Skeletal muscle satellite cell (primary cell): ENCODE measurements around the gene NNMT. TPM values are rescaled to one million over a fixed set of nuclear protein-coding genes. Genes with fewer than 3 reads are reported as not detected.

ENCODE experiments used
- H3K27me3 ChIP-seq: 2 replicates; pipeline ENCODE4 v1.7.0; 2013; ENCODE audit warnings: low read length; ENCODE audit not compliant: control insufficient read depth, insufficient read depth
- H3K36me3 ChIP-seq: 2 replicates; pipeline ENCODE4 v1.7.0; 2013; ENCODE audit warnings: mild to moderate bottlenecking, control low read depth, low read length; ENCODE audit not compliant: insufficient read depth
- H3K4me1 ChIP-seq: 2 replicates; pipeline ENCODE4 v1.7.0; 2013; ENCODE audit warnings: low read length; ENCODE audit not compliant: control insufficient read depth, insufficient read depth
- H3K4me2 ChIP-seq: 2 replicates; pipeline ENCODE4 v1.7.0; 2013; ENCODE audit warnings: mild to moderate bottlenecking, low read length
- H3K4me3 ChIP-seq: 2 replicates; pipeline ENCODE4 v1.7.0; 2013; ENCODE audit warnings: low read length
- H3K9ac ChIP-seq: 2 replicates; pipeline ENCODE4 v1.7.0; 2013; ENCODE audit warnings: mild to moderate bottlenecking, low read depth, low read length, moderate library complexity
- H3K9me3 ChIP-seq: replicated peaks from 2 replicates; pipeline ENCODE4 v1.7.0; 2013; ENCODE audit warnings: mild to moderate bottlenecking, control low read depth, low read length
- total RNA-seq: library from RNA; depleted of rRNA; stranded (reverse); fragments of >200 nt; gene quantifications from 2 replicates; pipeline ENCODE4 v1.2.3, GENCODE V29; 2012; rRNA removed

Gene NNMT
- total RNA-seq, result 250 and 318 TPM in 2 replicates

GRCh38 chr11:114295676-114296604 lies at the start of gene NNMT:
Gene NNMT (plus strand): TSS chr11:114296399. CDS start chr11:114296557, 158 bp downstream.
- peaks cover 34% of the 10 kb centered on the region for H3K36me3 ChIP-seq
- no peaks in the 10 kb centered on the region for H3K9me3 ChIP-seq
- H3K4me2 ChIP-seq, result peak within 1 kb of the TSS; percentile 80
- H3K4me3 ChIP-seq, result peak within 1 kb of the TSS; percentile 80
- peak within 1 kb of the TSS; percentile 99 for H3K9ac ChIP-seq
- H3K27me3 ChIP-seq, result no peaks in the 10 kb centered on the region
- peaks cover 55% of the 10 kb centered on the region for H3K4me1 ChIP-seq

GRCh38 chr11:114247070-114247789 lies 49.0 kb upstream of the NNMT start:
- peaks cover 22% of the 10 kb centered on the region for H3K4me1 ChIP-seq

DNA sequence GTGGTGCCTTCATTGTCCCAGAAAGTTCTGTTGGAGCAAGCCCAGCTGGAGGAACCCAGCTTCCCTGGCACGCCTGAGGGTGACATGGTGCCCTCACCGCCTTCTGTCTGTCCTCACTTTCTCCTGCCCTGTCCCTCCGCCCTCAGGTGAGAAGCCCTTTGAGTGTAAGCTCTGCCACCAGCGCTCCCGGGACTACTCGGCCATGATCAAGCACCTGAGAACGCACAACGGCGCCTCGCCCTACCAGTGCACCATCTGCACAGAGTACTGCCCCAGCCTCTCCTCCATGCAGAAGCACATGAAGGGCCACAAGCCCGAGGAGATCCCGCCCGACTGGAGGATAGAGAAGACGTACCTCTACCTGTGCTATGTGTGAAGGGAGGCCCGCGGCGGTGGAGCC lies 46.0 kb upstream of the NNMT start:
- H3K9ac ChIP-seq, result no peak overlapping the region
- H3K36me3 ChIP-seq, result peaks cover 83% of the 10 kb centered on the region
- no peaks in the 10 kb centered on the region for H3K27me3 ChIP-seq
- no peak overlapping the region for H3K4me3 ChIP-seq
- H3K4me2 ChIP-seq, result no peak overlapping the region
- no peaks in the 10 kb centered on the region for H3K9me3 ChIP-seq
- peaks cover 6% of the 10 kb centered on the region for H3K4me1 ChIP-seq

More at GRCh38 chr11:114247070-114247789, 49.0 kb upstream of the NNMT start:
- Histone ChIP-seq H3K36me3 (peaks cover 86% of the 10 kb centered on the region), H3K4me2 (no peak overlapping the region), H3K9ac (no peak overlapping the region), H3K27me3 (no peaks in the 10 kb centered on the region), H3K9me3 (no peaks in the 10 kb centered on the region), H3K4me3 (no peak overlapping the region)

DNA sequence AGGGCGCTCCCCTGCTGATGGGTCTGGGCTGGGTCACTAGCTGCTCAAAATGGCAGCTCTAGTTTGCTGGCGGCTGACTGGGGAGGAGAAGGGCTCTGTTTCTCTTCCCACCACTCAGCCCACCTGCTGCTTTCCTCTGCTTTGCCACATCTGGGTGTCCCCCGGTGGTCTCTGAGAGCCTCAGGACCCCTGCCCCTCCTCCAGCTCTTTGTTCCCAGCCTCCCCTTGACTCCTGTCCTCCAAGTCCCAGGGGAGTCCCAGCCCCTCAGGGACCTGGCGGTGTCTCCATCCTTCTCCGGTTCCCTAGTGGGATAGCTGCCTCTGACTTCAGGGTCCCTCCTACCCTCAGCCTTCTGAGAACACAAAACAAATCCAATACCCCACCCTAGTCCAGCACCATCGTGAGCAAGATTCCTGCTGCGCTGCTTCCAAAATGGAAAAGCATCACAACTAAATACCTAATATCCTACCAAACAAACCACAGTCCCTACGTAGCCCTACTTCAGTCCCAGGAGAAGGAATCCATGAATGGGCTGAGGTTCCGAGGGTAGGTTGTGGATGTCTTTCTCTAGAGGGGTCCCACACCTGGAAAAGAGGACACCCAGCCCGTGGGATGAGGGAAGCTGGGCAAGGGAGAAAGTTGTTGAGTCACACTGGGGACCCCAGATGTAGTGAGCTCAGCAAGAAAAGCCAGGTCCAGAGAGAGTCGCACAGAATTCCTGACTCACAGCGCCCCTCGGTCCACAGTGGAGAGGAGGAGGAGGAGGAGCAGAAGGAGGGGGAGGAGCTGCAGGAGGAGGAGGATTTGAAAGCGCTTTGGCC lies 45.0 kb upstream of the NNMT start:
- peaks cover 73% of the 10 kb centered on the region for H3K36me3 ChIP-seq
- H3K4me2 ChIP-seq, result no peak overlapping the region

GRCh38 chr11:114251815-114252337 lies 44.3 kb upstream of the NNMT start:
- peaks cover 10% of the 10 kb centered on the region for H3K4me1 ChIP-seq
- H3K4me2 ChIP-seq, result no peak overlapping the region
- H3K4me3 ChIP-seq, result no peak overlapping the region
- no peaks in the 10 kb centered on the region for H3K9me3 ChIP-seq
- H3K36me3 ChIP-seq, result peaks cover 66% of the 10 kb centered on the region
- H3K27me3 ChIP-seq, result no peaks in the 10 kb centered on the region
- H3K9ac ChIP-seq, result no peak overlapping the region

More for the DNA sequence above, 45.0 kb upstream of the NNMT start:
- H3K9ac ChIP-seq, result no peak overlapping the region
- no peak overlapping the region for H3K4me3 ChIP-seq
- H3K9me3 ChIP-seq, result no peaks in the 10 kb centered on the region
- no peaks in the 10 kb centered on the region for H3K27me3 ChIP-seq
- H3K4me1 ChIP-seq, result peaks cover 6% of the 10 kb centered on the region

GRCh38 chr11:114252767-114253166 lies 43.4 kb upstream of the NNMT start:
- Histone ChIP-seq H3K4me3 (no peak overlapping the region), H3K36me3 (peaks cover 57% of the 10 kb centered on the region), H3K4me1 (peaks cover 19% of the 10 kb centered on the region), H3K9ac (no peak overlapping the region), H3K9me3 (no peaks in the 10 kb centered on the region), H3K4me2 (no peak overlapping the region), H3K27me3 (no peaks in the 10 kb centered on the region)

- Histone ChIP-seq H3K4me3 (no peak overlapping the region), H3K27me3 (no peaks in the 10 kb centered on the region), H3K9me3 (no peaks in the 10 kb centered on the region), H3K4me2 (no peak overlapping the region), H3K9ac (no peak overlapping the region), H3K36me3 (peaks cover 49% of the 10 kb centered on the region), H3K4me1 (peaks cover 29% of the 10 kb centered on the region)
Observed at GRCh38 chr11:114253771-114254170, 42.4 kb upstream of the NNMT start.

DNA sequence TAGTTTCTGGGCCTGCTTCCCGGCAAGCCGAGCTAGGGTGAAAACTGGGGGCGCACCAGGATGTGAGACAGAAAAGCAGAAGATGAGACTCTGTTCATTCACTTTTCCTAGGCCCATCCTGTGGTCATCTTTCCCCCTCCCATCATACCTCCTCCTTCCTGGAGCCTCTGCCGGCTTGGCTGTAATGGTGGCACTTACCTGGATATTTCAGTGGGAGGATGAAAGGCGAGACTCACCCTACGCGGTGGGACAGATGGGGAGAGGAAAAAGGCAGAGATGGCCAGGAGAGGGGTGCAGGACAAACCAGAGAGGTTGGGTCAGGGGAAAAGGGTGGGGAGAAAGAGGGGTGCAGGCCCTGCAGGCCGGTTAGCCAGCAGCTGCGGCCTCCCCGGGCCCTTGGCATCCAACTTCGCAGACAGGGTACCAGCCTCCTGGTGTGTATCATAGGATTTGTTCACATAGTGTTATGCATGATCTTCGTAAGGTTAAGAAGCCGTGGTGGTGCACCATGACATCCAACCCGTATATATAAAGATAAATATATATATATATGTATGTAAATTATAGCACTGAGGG lies 41.5 kb upstream of the NNMT start:
- Histone ChIP-seq H3K27me3 (no peaks in the 10 kb centered on the region), H3K4me3 (no peak overlapping the region), H3K4me1 (peaks cover 34% of the 10 kb centered on the region), H3K9me3 (no peaks in the 10 kb centered on the region), H3K36me3 (peaks cover 47% of the 10 kb centered on the region), H3K4me2 (no peak overlapping the region), H3K9ac (no peak overlapping the region)

DNA sequence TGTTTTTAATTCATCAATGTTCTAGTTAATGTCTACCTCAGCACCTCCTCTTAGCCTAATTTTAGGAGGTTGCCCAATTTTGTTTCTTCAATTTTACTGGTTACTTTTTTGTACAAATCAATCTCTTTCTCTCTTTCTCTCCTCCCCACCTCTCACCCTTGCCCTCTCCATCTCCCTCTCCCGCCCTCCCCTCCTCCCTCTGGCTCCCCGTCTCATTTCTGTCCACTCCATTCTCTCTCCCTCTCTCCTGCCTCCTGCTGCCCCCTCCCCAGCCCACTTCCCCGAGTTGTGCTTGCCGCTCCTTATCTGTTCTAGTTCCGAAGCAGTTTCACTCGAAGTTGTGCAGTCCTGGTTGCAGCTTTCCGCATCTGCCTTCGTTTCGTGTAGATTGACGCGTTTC lies 40.9 kb upstream of the NNMT start:
- Histone ChIP-seq H3K27me3 (no peaks in the 10 kb centered on the region), H3K4me2 (no peak overlapping the region), H3K9me3 (no peaks in the 10 kb centered on the region)

DNA sequence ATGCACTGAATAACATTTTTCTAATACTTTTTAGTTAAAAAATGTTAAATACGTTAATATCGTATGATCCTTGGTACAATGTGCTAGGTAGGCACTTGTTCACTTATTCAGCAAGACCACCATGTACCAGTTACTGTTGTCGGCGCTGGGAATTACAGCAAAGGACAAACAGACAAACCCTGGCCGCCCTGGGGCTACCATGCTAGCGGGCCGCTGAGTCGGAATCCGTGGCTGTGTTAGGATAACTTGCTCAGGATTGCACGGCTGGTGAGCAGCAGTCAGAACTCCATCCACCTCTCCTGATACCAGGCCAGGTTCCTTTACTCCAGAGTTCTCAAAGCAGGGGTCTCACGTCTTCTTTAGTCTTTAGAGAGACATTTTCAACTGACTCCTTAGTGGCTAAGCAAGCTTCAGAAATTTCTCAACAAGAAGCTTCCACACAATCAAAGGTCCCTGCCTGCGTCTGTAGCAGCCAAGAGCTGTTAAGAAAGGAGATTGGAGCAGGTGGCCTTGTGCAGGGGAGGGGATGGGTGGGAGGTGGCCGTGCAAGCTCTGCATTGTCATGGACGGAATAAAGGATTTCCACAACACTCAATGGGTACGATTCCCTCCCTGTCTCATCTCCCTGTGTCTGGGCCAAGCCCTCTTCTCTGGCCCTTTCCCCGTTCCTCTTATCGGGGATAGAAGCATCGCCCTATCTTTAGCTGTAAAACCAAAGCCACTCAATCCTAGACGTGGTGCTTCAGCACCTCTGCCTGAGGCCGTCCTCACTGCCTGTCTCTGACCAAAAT lies 39.8 kb upstream of the NNMT start:
- Histone ChIP-seq H3K9ac (no peak overlapping the region), H3K4me2 (no peak overlapping the region), H3K4me1 (peaks cover 42% of the 10 kb centered on the region), H3K4me3 (no peak overlapping the region), H3K27me3 (no peaks in the 10 kb centered on the region), H3K9me3 (no peaks in the 10 kb centered on the region), H3K36me3 (peaks cover 30% of the 10 kb centered on the region)

More for the DNA sequence above, 40.9 kb upstream of the NNMT start:
- H3K4me3 ChIP-seq, result no peak overlapping the region
- no peak overlapping the region for H3K9ac ChIP-seq
- H3K4me1 ChIP-seq, result peaks cover 39% of the 10 kb centered on the region
- H3K36me3 ChIP-seq, result peaks cover 41% of the 10 kb centered on the region
